ENCODE results near the gene DCUN1D4.
"Not testable (repeated sequence)": the region's sequence is repeated elsewhere in the genome, so short reads cannot be mapped to it uniquely, and the experiment has no call there.

The DCUN1D4 gene

DNA sequence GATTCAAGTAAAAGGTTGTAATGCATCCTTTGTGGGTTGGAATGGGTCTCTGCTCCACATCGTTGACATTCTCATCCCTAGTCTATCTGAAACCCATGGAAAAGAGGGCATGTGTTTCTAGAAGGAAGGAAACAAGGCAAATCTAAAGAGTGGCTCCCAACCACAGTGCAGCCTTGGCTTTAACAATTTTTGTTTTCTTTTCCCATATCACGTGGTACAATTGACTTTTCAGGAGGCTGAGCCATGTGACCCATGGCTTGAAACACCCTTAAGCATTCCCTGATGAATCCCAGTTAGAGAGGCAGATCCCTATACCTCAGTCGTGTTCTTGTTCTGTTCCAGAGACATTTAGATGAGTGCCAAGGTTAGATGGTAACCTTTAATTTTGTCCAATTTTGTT, 12.8 kb downstream of the DCUN1D4 start:
- no peak for DNase-seq

DNA sequence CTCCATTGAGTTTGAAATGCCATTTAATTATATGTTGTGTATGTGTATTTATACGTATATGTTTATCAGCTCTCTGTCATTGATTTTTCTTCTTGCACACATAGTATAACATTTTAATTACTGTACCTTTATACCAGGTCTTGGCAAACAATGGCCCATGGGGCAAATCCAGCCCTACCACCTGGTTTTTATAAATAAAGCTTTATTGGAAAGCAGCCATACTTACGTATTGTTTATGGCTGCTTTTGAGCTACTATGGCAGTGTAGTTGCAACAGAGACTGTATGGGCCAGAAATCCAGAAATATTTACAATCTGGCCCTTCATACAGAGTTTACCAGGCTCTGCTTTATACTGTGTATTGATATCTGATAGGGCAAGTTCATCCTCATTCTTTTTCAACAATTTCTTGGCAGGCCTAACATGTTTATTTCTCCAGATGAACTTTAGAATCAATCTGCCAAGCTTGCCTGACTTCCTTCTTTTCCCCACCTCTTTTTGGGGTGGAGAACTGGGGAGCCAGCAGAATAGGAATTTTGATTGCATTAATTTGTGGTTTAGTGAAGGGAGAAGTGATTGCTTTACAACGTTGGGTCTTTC, 15.8 kb downstream of the DCUN1D4 start:
- DNase-seq, result no peak

DNA sequence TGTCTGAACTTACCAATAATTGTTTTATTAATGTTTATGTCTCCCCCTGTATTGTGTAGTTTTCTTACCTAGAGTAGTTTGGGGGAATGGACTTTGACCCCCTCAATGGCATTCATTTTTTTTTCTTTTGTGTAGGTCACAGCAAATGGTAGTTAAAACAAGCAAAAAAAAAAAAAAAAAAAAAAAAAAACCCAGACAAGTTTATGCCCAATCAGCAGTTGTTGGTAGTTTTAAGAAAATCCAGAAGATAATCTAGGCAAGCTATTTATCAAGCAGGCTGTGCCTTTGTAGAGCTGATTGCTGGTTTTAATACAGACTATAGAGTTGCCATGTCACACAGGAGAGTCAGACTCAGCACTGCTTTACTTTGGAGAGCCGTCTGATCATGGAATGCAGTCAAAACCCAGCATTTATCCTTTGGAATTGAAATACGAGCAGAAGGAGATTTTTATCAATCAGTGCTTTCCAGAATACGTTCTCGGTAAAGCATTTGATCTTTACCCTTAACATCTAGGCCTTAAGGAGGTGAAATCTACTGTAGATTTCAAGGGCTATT, 16.6 kb downstream of the DCUN1D4 start:
- no peak for DNase-seq

GRCh38 chr4:51862199-51862598, 19.2 kb downstream of the DCUN1D4 start:
- DNase-seq, result no peak

- DNase-seq, result no peak
These were observed 19.8 kb downstream of the DCUN1D4 start for GRCh38 chr4:51862781-51863180.

DNA sequence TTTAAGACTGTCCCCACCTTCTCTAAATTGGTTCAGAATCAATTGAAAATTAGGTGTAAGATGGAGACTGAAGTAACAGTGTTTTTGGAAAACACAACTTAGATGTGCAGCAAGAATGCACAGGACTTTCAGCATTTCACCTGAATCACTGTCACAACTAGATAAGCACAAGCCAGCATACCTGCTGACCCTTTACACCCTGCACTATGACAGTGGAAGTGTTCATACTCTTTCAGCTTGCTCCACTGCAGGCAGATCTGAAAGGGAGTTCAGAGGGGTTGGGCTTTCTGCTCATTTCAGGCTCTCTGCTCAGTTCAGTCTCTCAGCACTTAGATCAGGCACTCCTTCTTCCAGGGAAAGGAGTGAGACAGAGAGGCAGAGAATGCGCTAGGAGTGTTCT, 22.8 kb downstream of the DCUN1D4 start:
- no peak for DNase-seq

- DNase-seq, result no peak
These were observed 23.9 kb downstream of the DCUN1D4 start for GRCh38 chr4:51866835-51867234.

- no peak for DNase-seq
These were observed 24.9 kb downstream of the DCUN1D4 start for GRCh38 chr4:51867689-51868448.

DNA sequence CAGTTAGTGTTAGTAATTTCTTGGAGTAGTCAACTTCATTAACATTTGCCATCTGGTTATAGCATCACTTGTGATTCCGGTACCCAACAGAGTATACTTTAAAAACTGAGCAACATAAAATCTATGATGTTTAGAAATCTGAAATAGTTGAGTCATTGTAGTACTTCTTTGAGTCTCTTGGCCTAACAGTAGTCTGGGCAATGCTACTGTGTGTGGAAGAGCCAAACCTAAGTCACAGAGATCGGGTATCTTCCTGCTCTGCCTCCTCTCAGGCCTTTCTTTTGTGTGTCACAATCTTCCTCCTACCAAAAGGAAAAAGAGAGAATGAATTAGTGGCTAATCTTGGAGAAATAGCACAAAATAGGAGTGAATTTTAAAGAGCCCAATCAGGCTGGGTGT, 25.5 kb downstream of the DCUN1D4 start:
- DNase-seq, result no peak

GRCh38 chr4:51870441-51871188, 27.7 kb downstream of the DCUN1D4 start:
- no peak for DNase-seq

GRCh38 chr4:51872283-51872997, 29.5 kb downstream of the DCUN1D4 start:
- DNase-seq, result no peak

- no peak for DNase-seq
These were observed 31.6 kb downstream of the DCUN1D4 start for GRCh38 chr4:51874551-51874950.

GRCh38 chr4:51878431-51878830, 35.5 kb downstream of the DCUN1D4 start:
- no peak for DNase-seq

DNA sequence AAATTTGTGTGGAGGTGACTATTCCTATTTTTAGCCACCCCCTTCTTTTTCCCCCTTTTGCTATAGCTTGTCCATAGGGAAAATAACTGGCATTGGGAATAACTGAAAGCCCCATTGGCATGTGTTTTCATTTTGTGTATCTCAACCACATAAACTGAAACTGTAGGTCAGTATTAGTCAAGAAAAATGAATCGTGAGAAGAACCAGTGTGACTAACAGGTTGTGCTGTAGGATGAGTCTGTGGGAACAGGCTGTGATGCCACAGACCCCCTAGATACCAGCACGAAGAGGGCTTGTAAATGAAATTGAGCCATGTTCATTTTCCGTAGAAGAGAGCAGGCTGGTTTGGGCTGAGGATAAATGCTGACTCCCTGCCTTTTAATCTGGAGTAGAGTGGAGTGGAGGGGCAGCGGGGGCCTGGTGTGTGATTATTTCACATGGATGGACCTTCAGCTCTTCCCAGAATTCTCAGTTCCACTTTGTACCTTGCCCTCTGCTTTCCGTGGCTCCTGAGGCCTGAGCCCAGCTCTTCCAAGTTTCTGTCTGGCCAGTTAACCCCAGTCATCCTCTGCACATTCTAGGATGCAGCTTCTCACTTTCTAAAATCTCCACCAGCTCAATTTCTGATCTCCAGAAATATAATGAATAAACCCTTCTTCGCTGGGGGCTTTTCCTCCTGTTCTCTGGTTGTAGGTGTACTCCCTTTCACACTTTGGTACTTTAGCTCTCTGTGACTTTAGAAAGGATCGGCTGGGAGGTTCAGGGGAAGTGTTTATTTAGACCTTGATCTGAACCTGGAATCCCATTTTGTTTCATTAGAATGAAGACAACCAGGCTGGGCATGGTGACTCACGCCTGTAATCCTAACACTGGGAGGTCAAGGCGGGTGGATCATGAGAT, 37.3 kb downstream of the DCUN1D4 start:
- no peak for DNase-seq

GRCh38 chr4:51884055-51884454, 41.1 kb downstream of the DCUN1D4 start:
- DNase-seq, result no peak

DNA sequence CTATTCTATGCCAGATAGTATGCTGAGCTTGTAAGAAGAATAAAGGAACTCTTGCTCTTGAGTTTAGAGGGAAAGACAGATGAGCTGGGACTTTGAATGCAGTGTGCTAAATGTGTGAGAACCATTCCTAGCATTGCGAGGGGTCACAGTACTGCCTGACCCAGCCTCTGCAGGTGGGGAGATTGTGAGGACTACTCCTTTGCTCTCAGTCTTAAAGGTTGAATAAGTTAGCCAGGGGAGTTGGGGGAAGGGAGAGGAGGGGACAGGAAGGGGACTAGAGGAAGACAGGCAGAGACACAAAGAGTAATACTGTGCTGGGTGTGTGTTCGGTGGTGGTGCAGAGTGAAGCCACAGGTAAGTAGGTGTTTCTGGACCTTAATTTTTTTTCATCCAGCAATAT, 41.7 kb downstream of the DCUN1D4 start:
- no peak for DNase-seq

- no peak for DNase-seq
These were observed 42.4 kb downstream of the DCUN1D4 start for GRCh38 chr4:51885363-51885762.

GRCh38 chr4:51890760-51891159, 47.8 kb downstream of the DCUN1D4 start:
- no peak for DNase-seq

DNA sequence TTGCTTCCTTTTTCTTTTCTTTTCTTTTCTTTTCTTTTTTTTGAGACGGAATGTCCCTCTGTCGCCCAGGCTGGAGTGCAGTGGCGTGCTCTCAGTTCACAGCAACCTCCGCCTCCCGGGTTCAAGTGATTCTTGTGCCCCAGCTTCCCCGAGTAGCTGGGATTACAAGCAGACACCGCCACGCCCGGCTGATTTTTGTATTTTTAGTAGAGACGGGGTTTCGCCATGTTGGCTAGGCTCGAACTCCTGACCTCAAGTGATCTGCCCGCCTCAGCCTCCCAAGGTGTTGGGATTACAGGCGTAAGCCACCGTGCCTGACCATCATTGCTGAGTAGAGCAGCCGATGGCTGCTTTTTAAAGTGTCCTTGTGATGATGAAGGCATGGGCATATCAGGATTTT, 50.4 kb downstream of the DCUN1D4 start:
- not testable (repeated sequence) for DNase-seq

DNA sequence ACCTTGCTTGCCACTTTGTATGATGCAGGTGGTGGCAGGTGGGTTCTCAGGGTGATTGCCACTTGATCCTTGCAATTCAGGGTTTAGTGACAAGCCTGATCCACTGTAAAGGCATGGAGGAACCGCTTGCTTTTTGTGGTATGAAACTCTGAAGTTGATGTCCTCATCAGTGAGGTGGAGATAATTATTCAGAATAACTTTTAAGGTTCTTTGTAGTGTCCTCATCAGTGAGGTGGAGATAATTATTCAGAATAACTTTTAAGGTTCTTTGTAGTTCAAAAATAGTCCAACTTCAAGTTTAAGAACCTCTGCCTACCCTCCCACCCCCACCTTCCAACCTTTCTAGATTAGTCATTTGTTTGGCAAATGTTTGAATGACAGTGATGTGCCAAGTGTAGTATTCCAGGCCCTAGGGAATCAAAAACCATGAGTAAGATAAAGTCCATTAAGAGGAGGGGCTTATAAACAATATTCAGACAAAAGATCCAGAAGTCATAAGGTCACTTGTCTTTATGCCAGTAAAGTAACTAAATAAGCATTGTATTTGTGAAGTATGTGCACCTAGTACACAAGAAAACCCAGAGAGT, 51.2 kb downstream of the DCUN1D4 start:
- no peak for DNase-seq

DNA sequence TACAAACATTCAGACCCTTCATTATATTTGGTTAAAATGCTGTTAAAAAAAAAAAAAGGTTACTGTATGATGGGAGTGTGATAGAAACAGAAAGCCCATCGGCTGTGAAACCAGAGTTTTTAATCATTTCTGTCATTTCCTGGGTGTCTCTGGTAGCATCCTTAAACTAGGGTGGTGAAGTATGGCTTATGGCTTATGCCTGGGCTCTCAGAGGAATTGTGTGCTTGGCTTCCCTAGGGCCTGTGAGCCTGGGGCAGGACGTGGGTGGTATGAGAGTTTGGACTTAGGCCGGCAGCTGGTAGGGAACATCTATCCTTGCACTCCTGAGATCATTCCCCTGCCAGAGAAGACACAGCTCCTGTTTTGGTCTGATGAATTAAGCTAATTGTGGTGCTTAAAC, 52.2 kb downstream of the DCUN1D4 start:
- no peak for DNase-seq
